Ovary (tissue), 9 donors: Measurements from ENCODE around the gene OSBPL6. TPM values are rescaled to one million over a fixed set of nuclear protein-coding genes. Genes with fewer than 3 reads are reported as not detected.

ENCODE experiments used
- DNase-seq, 5 donors: peaks; one replicate each; pipeline ENCODE4 v3.0.0-alpha.2; 2019 to 2020
- H3K27ac ChIP-seq, 2 donors: fragments of 200-600 bp; one replicate each; pipeline versions ENCODE4 v1.5.1 to v1.8.0; 2019 to 2022
- H3K27me3 ChIP-seq: fragments of 200-600 bp; one replicate; pipeline ENCODE4 v1.8.0; 2022
- H3K36me3 ChIP-seq: fragments of 200-600 bp; sonication (generic); one replicate; pipeline ENCODE4 v1.5.1; 2019
- H3K4me1 ChIP-seq: one replicate; pipeline ENCODE4 v1.8.1; 2013; ENCODE audit warnings: mild to moderate bottlenecking, moderate library complexity; ENCODE audit not compliant: insufficient read depth
- H3K4me3 ChIP-seq: fragments of 200-600 bp; sonication (generic); one replicate; pipeline ENCODE4 v1.5.1; 2017
- H3K9me3 ChIP-seq, 2 donors: fragments of 200-600 bp in 1 of 2; sonication (generic) in 1 of 2; one replicate each; pipeline versions ENCODE4 v1.5.1 to v1.8.1; 2013 to 2019; ENCODE audit warnings: mild to moderate bottlenecking in 1 of 2, moderate library complexity in 1 of 2
- EP300 ChIP-seq: sonication (generic); formaldehyde crosslinking; IDR thresholded peaks from one replicate; pipeline ENCODE4 v1.6.1; 2017; ENCODE audit warnings: antibody characterized with exemption
- POLR2A ChIP-seq: fragments of 450-650 bp; IDR thresholded peaks from one replicate; pipeline ENCODE4 v1.6.1; 2017; ENCODE audit warnings: antibody characterized with exemption, mild to moderate bottlenecking, moderate library complexity
- WGBS, 3 donors: extraction: QIAGEN DNeasy Blood & Tissue Kit in 1 of 3; methylation state at CpG; one replicate each; pipeline versions ENCODE4 v1.1.5 to v1.1.7; 2013 to 2017; 5-methylcytosine and 5-hydroxymethylcytosine counted together
- intact Hi-C, 4 donors: fragments of 100-400 bp; cut with DNase I; formaldehyde crosslinking; loops; one replicate each; pipeline versions ENCODE4 v1.11.0 to v1.15.1; 2022 to 2023
- polyA plus RNA-seq, 2 donors: library from polyadenylated mRNA; stranded (reverse); fragments of 200-250 nt in 1 of 2; fragments of 350-450 nt in 1 of 2; fragmentation: Illumina TruSeq in 1 of 2; extraction: RNeasy Lipid Tissue Mini Kit (QIAGEN cat#74804) in 1 of 2; gene quantifications; one replicate each; pipeline ENCODE4 v1.2.3, GENCODE V29; 2013 to 2014
- total RNA-seq, 7 donors: library from RNA; depleted of rRNA in 2 of 7; stranded (reverse); fragments of >200 nt in 2 of 7; fragmentation: NEBNext Ultra II Directional in 3 of 7; extraction: Animal tissue kit (Norgen Biotek cat#: 25700) in 3 of 7; gene quantifications; one replicate each; pipeline versions ENCODE4 v1.1.0 to v1.2.4, GENCODE V29; 2016 to 2023
- TF ChIP-seq, protein P1 (sequence below), 3 donors: fragments of 450-650 bp in 2 of 3; fragments of 200-600 bp in 1 of 3; IDR thresholded peaks; one replicate each; pipeline versions ENCODE4 v1.5.1 to v1.8.0; 2016 to 2022; ENCODE audit warnings: antibody characterized with exemption in 3 of 3, mild to moderate bottlenecking in 1 of 3
- donor health status: DM: no; HTN: no; CAD: no; lungs with moderate emphysema.
- donor health status: DM: no; HTN: no; CAD: no.
- donor health status: Bipolar disorder and iron deficiency.
- donor health status: DM: yes; HTN: yes; CAD: no.
- donor health status: DM: no; HTN: no; CAD: no.
- donor health status: DM: yes; HTN: yes; CAD: no.

OSBPL6 gene
- total and polyA plus RNA-seq, 9 donors = 0.60 to 7.4 (median 1.7) TPM

- TF ChIP-seq, protein P1, sequence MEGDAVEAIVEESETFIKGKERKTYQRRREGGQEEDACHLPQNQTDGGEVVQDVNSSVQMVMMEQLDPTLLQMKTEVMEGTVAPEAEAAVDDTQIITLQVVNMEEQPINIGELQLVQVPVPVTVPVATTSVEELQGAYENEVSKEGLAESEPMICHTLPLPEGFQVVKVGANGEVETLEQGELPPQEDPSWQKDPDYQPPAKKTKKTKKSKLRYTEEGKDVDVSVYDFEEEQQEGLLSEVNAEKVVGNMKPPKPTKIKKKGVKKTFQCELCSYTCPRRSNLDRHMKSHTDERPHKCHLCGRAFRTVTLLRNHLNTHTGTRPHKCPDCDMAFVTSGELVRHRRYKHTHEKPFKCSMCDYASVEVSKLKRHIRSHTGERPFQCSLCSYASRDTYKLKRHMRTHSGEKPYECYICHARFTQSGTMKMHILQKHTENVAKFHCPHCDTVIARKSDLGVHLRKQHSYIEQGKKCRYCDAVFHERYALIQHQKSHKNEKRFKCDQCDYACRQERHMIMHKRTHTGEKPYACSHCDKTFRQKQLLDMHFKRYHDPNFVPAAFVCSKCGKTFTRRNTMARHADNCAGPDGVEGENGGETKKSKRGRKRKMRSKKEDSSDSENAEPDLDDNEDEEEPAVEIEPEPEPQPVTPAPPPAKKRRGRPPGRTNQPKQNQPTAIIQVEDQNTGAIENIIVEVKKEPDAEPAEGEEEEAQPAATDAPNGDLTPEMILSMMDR (IDR thresholded peaks at IDR 0.05) = no peak
- TF ChIP-seq EP300 (no peak), POLR2A (no peak)
- no peak for DNase-seq
- Histone ChIP-seq H3K27ac (no peak overlapping the region), H3K9me3 (no peaks in the 10 kb centered on the region), H3K4me3 (no peak overlapping the region), H3K27me3 (no peaks in the 10 kb centered on the region), H3K36me3 (no peaks in the 10 kb centered on the region), H3K4me1 (no peaks in the 10 kb centered on the region)
- intact Hi-C loops = no loop called here
- WGBS, 3 donors = 86 to 96% (median 95%) methylated on average over 2 of the region's 2 CpGs
These were observed 52.4 kb downstream of the OSBPL6 start for GRCh38 chr2:178246696-178247095.

DNA sequence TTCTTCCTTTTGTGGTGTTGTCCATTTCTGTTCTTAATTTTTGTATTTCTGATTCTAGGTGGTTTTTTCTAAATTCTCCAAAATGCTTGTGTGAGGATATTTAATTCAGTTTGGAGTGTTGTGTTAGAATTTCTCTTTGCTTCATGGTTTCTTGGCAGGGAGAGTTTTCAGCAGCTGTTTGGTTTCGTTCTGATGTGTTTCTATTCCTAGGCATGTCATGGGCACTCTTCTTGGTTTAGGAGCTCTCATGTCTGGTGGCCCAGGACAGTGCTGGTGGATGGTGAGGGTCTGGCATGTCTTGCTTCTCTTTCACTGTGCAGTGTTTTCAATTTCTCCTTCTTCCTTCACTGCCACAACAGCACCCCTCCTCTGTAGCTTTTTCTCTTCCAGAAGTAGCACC lies 52.9 kb downstream of the OSBPL6 start:
- TF ChIP-seq EP300 = no peak
- TF ChIP-seq, protein P1 (IDR thresholded peaks at IDR 0.05) = no peak
- TF ChIP-seq POLR2A = no peak
- Histone ChIP-seq H3K27me3 (no peaks in the 10 kb centered on the region), H3K9me3 (no peaks in the 10 kb centered on the region), H3K27ac (no peak overlapping the region), H3K36me3 (no peaks in the 10 kb centered on the region), H3K4me3 (no peak overlapping the region), H3K4me1 (no peaks in the 10 kb centered on the region)
- intact Hi-C loops = no loop called here
- WGBS, 3 donors = 26 to 34% (median 33%) methylated on average over 1 of the region's 1 CpG
- DNase-seq = no peak

GRCh38 chr2:178250429-178250828 lies 56.1 kb downstream of the OSBPL6 start:
- no peaks in the 10 kb centered on the region for H3K36me3 ChIP-seq
- H3K4me1 ChIP-seq = no peaks in the 10 kb centered on the region
- intact Hi-C loops = no loop called here
- H3K4me3 ChIP-seq = no peak overlapping the region
- DNase-seq = no peak
- no peak overlapping the region for H3K27ac ChIP-seq
- TF ChIP-seq POLR2A (no peak), EP300 (no peak)
- TF ChIP-seq, protein P1 (IDR thresholded peaks at IDR 0.05) = no peak
- no peaks in the 10 kb centered on the region for H3K27me3 ChIP-seq
- WGBS, 3 donors = 71 to 80% (median 77%) methylated on average over 6 of the region's 6 CpGs
- no peaks in the 10 kb centered on the region for H3K9me3 ChIP-seq

DNA sequence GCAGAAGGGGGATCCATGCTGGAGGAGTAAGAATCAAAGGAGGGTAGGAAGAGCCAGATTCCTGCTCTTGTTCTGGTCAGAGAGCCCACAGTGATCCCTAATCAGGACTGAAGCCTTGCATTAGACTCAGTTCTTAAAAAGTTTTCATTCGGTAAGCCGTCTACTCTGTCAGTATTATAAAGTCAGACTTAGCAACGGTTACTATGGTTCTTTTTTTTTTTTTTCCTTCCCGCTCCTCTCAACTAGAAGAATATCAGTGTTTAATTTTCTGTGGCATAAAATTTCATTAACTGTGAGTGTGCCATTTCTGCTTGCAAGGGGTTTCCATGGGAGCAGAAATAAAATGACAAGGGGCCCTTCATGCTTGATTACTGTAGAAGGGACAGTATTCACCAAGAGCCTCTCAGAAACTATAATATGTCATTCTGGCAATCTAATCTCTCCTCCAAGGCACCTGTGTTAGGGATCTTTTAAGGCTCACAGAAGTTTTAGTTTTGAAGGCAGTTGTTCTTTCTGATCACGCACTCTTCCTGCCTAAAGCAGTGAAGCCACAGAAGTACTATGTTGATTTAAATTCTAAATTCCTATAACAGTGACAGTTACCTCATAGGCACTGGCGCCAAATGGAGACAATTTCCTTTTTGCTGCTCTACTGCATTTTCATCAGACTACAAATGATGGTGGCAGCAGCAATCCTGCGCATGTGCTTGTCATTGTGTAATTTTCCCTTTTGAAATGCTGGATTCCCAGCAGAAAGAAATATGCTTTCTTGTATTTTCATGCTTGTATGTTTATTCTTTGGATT lies 57.0 kb downstream of the OSBPL6 start:
- intact Hi-C loops = no loop called here
- H3K9me3 ChIP-seq = no peaks in the 10 kb centered on the region
- TF ChIP-seq POLR2A = no peak
- TF ChIP-seq, protein P1 (IDR thresholded peaks at IDR 0.05) = no peak
- no peak overlapping the region for H3K4me3 ChIP-seq
- H3K27ac ChIP-seq = no peak overlapping the region
- 40 to 56% (median 49%) methylated on average over 7 of the region's 7 CpGs for WGBS, 3 donors
- H3K4me1 ChIP-seq = no peaks in the 10 kb centered on the region
- H3K27me3 ChIP-seq = no peaks in the 10 kb centered on the region
- H3K36me3 ChIP-seq = no peaks in the 10 kb centered on the region
- DNase-seq = no peak
